CD4-positive, alpha-beta T cell (primary cell): Measurements from ENCODE around the gene SOX8. TPM values are rescaled to one million over a fixed set of nuclear protein-coding genes. Genes with fewer than 3 reads are reported as not detected.
A peak's percentile ranks its signal among the peaks of the same experiment; 100 is the strongest.

Experiments used
- ATAC-seq: fragments of 200-7000 bp; cut with Tn5 transposase; one replicate; pipeline ENCODE4 v1.10.0; 2022; ENCODE audit warnings: mild to moderate bottlenecking; ENCODE audit not compliant: poor library complexity
- CTCF ChIA-PET: fragments of 350-600 bp; sonication (Branson Sonifier 250); formaldehyde crosslinking; loops from one replicate; lab custom pipeline; 2021; ENCODE audit warnings: antibody characterized with exemption, inconsistent platforms; lab: Charles Lee
- POLR2A ChIA-PET: fragments of 350-600 bp; sonication (Branson Sonifier 250); formaldehyde crosslinking; loops from one replicate; lab custom pipeline; 2021; ENCODE audit warnings: antibody characterized with exemption, inconsistent platforms; lab: Charles Lee
- DNase-seq, 14 experiments: peaks; one replicate each; pipeline ENCODE4 v3.0.0-alpha.2; 2013 to 2020; ENCODE audit warnings: mixed read lengths in 2 of 14
- H3K27ac ChIP-seq, 2 donors: one replicate each; pipeline versions ENCODE4 v1.5.1 to v1.7.0; 2013; ENCODE audit warnings: low read length in 2 of 2, low read depth in 1 of 2, mild to moderate bottlenecking in 1 of 2
- H3K27me3 ChIP-seq, 2 experiments: 1 replicate in 1 of 2; 2 replicates in 1 of 2; pipeline versions ENCODE4 v1.6.1 to v1.7.0; 2013; ENCODE audit warnings: low read length in 2 of 2, control low read depth in 1 of 2, mild to moderate bottlenecking in 1 of 2, moderate library complexity in 1 of 2; ENCODE audit not compliant: insufficient read depth in 2 of 2, control insufficient read depth in 1 of 2
- H3K36me3 ChIP-seq: one replicate; pipeline ENCODE4 v1.6.1; 2013; ENCODE audit warnings: low read length, control low read depth; ENCODE audit not compliant: insufficient read depth
- H3K4me1 ChIP-seq: one replicate; pipeline ENCODE4 v1.6.1; 2013; ENCODE audit warnings: low read length, control low read depth; ENCODE audit not compliant: insufficient read depth
- H3K4me3 ChIP-seq: one replicate; pipeline ENCODE4 v1.5.1; 2013; ENCODE audit warnings: mild to moderate bottlenecking, low read length, moderate library complexity
- H3K9me3 ChIP-seq, 2 experiments: 1 replicate in 1 of 2; 2 replicates in 1 of 2; pipeline versions ENCODE4 v1.6.1 to v1.7.0; 2013; ENCODE audit warnings: low read length in 2 of 2, mild to moderate bottlenecking in 2 of 2, control low read depth in 1 of 2, moderate library complexity in 1 of 2; ENCODE audit not compliant: control insufficient read depth in 1 of 2, insufficient read depth in 1 of 2
- H3K27ac Mint-ChIP-seq: one replicate; pipeline ENCODE4 v1.8.0; 2020; ENCODE audit warnings: mixed read lengths
- H3K27me3 Mint-ChIP-seq: one replicate; pipeline ENCODE4 v1.8.0; 2021; ENCODE audit warnings: mixed read lengths
- H3K36me3 Mint-ChIP-seq: one replicate; pipeline ENCODE4 v1.8.0; 2021; ENCODE audit warnings: low read depth, mixed read lengths
- H3K4me1 Mint-ChIP-seq: one replicate; pipeline ENCODE4 v1.8.0; 2021; ENCODE audit warnings: low read depth, mixed read lengths
- H3K4me3 Mint-ChIP-seq: one replicate; pipeline ENCODE4 v1.8.0; 2020; ENCODE audit warnings: mild to moderate bottlenecking, mixed read lengths
- H3K9me3 Mint-ChIP-seq: one replicate; pipeline ENCODE4 v1.8.0; 2020; ENCODE audit warnings: mixed read lengths
- CTCF ChIP-seq: fragments of 200-600 bp; IDR thresholded peaks from one replicate; pipeline ENCODE4 v1.8.0; 2022; ENCODE audit warnings: antibody characterized with exemption, mild to moderate bottlenecking
- intact Hi-C, 2 experiments: fragments of 100-400 bp; cut with DNase I in 1 of 2; cut with micrococcal nuclease in 1 of 2; formaldehyde crosslinking; loops; one replicate each; pipeline versions ENCODE4 v1.15.1 to v1.9.0; 2023 to 2025; cut with DNase I, micrococcal nuclease
- total RNA-seq, 174 experiments: library from RNA in 2 of 174; stranded (reverse) in 2 of 174; gene quantifications; one replicate each; pipeline ENCODE4 v1.2.3 and lab custom pipeline; 2021 to 2026

The SOX8 gene
- total RNA-seq, 2 experiments from 2014 or later, result 1.4 to 2.3 TPM

- Mint-ChIP-seq H3K36me3 (peaks cover 5% of the 10 kb centered on the region), H3K4me3 (no peak overlapping the region), H3K27ac (no peak overlapping the region), H3K27me3 (no peaks in the 10 kb centered on the region), H3K4me1 (peaks cover 31% of the 10 kb centered on the region), H3K9me3 (no peaks in the 10 kb centered on the region)
- no peak for DNase-seq
- ChIA-PET POLR2A (interaction anchor here (0.9 to 3.2 kb wide), 2 partner anchors 8 to 24 kb away, joined by 3 to 24 read pairs; partner anchors contain the start of gene SOX8), CTCF (no interaction called here)
- no peaks in the 10 kb centered on the region for H3K36me3 ChIP-seq
- no peaks in the 10 kb centered on the region for H3K9me3 ChIP-seq
- no peak for ATAC-seq
- H3K4me1 ChIP-seq, result peaks cover 40% of the 10 kb centered on the region
- H3K4me3 ChIP-seq, result no peak overlapping the region
- no peaks in the 10 kb centered on the region for H3K27me3 ChIP-seq
- no peak overlapping the region for H3K27ac ChIP-seq
- intact Hi-C loops, result loop anchor here in 1 of 2 experiments (5.0 kb wide), 1 partner anchor 166 kb away; no protein-coding TSS in a partner anchor
- TF ChIP-seq CTCF, result no peak
Measured at GRCh38 chr16:973366-973765, 8.2 kb upstream of the SOX8 start.

GRCh38 chr16:974001-974601, 7.5 kb upstream of the SOX8 start:
- H3K4me3 ChIP-seq, result no peak overlapping the region
- no peaks in the 10 kb centered on the region for H3K27me3 ChIP-seq
- DNase-seq (no peak), ATAC-seq (no peak)
- intact Hi-C loops, result loop anchor here in 1 of 2 experiments (5.0 kb wide), 1 partner anchor 167 kb away; no protein-coding TSS in a partner anchor
- CTCF ChIA-PET, result no interaction called here
- POLR2A ChIA-PET, result no interaction called here
- no peak overlapping the region for H3K27ac Mint-ChIP-seq
- H3K36me3 Mint-ChIP-seq, result no peaks in the 10 kb centered on the region
- no peaks in the 10 kb centered on the region for H3K9me3 ChIP-seq
- no peaks in the 10 kb centered on the region for H3K36me3 ChIP-seq
- no peaks in the 10 kb centered on the region for H3K9me3 Mint-ChIP-seq
- no peak overlapping the region for H3K27ac ChIP-seq
- no peak overlapping the region for H3K4me3 Mint-ChIP-seq
- H3K4me1 Mint-ChIP-seq, result peaks cover 26% of the 10 kb centered on the region
- no peak for TF ChIP-seq CTCF
- peaks cover 35% of the 10 kb centered on the region for H3K4me1 ChIP-seq
- H3K27me3 Mint-ChIP-seq, result no peaks in the 10 kb centered on the region

- Mint-ChIP-seq H3K36me3 (no peaks in the 10 kb centered on the region), H3K27ac (no peak overlapping the region), H3K4me3 (peak overlapping the region; percentile 7), H3K9me3 (no peaks in the 10 kb centered on the region), H3K4me1 (peaks cover 20% of the 10 kb centered on the region), H3K27me3 (no peaks in the 10 kb centered on the region)
- POLR2A ChIA-PET, result no interaction called here
- ATAC-seq (no peak), DNase-seq (no peak)
- intact Hi-C loops, result loop anchor here in 1 of 2 experiments (5.0 kb wide), 1 partner anchor 167 kb away; no protein-coding TSS in a partner anchor
- CTCF ChIA-PET, result no interaction called here
- Histone ChIP-seq H3K4me1 (peaks cover 33% of the 10 kb centered on the region), H3K36me3 (no peaks in the 10 kb centered on the region), H3K27ac (no peak overlapping the region), H3K9me3 (no peaks in the 10 kb centered on the region), H3K27me3 (peaks cover 0 to 4% of the 10 kb centered on the region in 2 experiments), H3K4me3 (no peak overlapping the region)
- TF ChIP-seq CTCF, result no peak
Measured at GRCh38 chr16:974611-975261, 6.8 kb upstream of the SOX8 start.
